Measurements from ENCODE around the gene LLCFC1. TPM values are rescaled to one million over a fixed set of nuclear protein-coding genes. Genes with fewer than 3 reads are reported as not detected.
"Not testable (repeated sequence)": the region's sequence is repeated elsewhere in the genome, so short reads cannot be mapped to it uniquely, and the experiment has no call there.

The LLCFC1 gene
- polyA plus RNA-seq, 1 donor: 1.5 TPM

DNA sequence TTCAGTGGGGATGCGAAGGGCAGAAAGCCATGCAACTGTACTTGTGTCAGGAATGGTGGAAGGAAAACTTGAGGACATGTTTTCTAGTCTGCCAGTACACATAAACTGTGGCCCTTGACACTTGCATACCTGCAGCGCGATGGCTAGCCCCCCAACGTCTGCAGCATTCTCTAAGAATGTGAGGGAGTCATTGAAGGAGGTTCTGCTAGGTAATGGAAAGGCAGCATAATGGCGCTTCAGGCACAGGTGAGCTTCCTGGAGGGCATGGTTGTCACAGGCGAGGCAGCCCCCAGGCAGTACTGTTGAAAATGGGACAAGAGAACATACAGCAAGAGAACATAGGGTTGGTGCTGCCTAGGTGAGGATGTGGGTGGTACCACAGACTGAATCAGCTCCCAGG is 3.5 kb downstream of the LLCFC1 start:
- DNase-seq: no peak

DNA sequence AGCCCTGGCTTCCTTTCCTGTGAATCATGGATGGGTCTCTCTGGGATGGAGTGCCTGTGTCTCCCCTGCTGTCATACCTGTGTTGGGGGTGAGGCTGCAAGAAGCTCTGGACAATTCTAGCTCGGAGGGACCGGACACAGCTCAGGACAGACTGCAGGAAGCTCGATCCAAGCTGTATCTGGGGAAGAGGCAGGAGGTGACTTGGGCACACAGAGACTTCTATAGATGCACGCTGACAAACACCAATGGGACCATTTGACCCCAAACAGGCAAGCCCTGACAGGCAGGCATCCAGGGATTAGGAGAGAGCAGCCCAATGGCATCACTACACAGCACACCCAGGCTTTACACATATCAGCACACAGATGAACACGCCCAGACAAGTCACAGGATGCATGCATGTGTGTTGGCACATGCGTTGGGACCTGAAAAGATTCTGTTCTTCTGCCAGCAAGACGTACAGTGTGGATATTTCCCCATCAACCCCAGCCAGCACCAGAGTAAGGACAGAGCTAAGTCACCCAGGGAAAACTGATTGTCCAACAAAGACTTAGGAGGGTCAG is 4.5 kb downstream of the LLCFC1 start:
- DNase-seq: no peak

DNA sequence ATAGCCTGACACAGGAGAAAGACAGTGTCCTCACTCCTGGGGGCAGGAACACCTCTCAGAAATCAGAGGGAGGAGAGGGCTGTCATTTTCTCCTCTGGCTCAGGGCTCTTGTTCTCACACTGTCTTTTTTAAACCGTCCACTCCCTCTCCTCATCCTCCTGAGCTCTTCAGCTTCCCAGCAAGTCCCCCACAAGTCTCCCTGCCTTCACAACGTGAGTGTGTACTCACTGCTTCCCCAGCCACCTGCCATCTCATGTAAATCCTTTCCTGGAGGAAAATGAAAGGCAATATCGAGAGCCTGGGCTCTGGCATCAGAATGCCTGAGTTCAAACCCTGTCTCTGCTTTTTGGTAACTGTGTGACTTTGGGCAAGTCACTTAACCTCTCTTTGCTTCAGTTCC is 5.7 kb downstream of the LLCFC1 start:
- no peak for DNase-seq

DNA sequence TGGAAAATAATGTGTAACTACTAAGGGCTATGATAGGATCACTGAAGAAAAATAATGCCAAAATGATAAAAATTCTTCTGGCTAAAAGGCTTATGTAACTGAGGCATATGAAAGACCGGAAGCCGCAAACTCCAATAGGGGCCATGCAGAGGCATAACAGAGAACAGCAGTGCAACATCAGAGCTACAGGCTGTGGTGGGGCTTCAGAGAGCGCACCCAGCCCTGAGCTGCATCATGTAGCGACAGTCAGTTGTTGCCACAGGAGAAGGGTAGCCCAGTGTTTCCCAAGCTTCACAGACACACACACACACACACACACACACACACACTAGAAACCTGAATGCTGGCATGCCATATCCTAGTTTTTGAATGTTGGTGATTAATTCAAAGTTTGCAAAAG is 9.3 kb downstream of the LLCFC1 start:
- no peak for DNase-seq

DNA sequence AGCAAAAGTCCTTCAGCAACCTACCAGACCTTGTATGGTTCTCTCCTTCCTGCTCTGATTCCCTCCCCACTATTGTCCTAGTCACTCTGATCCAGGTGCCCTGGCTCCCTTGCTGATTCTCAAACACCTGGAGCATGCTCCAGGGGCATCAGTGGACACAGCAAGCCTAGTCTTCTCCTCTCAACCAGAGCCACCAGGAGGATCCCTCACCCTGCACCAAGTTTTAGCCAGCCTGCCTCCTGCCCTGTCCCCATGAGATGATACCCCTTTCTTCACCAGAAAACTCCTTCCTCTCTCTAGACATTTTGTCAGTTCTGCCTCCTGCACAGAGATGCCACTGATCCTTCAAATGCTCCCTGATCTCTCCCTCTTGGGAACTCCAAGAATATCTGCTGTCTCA is 11.0 kb downstream of the LLCFC1 start:
- no peak for DNase-seq

DNA sequence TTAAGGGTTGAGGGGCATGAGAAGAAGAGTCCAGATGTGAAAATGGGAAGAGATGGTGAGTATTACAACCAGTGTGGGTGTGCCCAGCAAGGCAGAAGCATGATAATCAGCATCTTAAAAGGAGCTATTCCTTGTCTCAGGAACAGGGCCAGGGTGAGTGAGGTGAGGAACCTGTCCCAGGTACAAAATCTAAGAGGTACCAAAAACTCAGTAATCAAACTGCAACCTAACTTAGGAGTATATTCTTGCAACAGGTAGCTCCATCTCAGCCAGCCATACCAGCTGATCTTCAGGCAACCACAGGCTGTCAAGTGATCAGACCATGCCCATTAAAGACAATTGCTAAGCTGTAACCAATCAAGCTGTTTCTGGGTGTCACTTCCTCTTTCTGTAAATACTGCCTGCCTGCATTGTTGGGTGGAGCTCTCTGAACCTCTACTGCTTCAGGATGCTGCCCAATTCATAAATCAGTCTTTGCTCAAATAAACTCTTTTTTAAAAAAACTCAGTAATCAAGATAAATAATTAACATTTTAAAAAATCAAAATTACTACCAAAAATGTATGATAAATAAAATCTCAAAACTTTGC is 15.5 kb downstream of the LLCFC1 start:
- no peak for DNase-seq

DNA sequence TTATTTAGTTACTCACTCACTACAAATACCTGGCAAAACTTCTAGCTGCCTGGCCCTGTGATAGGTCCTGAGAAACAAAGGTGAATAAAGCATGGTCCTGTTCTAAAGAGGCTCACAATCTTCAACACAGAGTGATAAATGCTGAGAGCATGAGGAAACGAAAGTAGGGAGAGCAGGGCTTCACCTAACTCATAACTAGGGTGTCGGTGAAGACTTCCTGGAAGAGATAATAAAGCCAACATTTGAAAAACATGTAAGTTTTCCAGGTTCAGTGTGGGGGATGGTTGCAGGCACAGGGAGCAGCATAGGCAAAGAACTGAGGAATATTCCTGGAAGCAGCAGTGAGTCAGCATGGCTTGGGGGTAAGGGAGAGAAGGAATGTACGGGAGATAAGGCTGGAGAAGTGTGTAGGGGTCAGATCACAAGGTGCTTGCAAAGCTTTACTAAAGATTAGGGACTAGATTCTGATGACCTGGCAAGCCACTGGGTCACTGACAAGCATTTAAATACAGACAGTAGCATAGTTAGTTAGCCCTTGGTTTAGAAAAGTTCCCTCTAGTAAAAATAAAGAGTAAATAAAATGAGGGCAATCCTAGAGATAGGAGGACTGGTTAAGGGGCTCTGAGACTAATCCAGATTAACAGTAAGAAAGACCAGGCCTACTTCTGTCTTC is 17.8 kb downstream of the LLCFC1 start:
- no peak for DNase-seq

DNA sequence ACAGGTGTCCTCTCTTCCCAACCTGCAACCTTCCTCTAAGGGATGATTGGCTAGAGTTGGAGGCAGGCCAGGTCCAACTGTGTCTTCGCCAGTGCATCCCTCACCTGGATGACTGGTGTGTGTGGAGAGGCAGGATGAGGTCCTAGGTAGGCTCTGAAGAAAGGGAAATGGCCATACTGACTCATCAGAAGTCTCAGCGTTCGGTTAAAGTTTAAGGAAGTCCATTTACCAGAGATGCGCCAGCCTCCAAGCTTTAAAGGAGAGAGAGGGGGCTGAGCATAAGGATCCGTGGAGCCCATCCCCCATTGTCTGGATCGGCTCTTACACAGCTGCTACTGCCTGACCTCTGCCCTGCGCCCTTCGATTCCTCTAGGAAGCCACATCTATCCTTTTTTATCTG is 18.4 kb downstream of the LLCFC1 start:
- DNase-seq: no peak

DNA sequence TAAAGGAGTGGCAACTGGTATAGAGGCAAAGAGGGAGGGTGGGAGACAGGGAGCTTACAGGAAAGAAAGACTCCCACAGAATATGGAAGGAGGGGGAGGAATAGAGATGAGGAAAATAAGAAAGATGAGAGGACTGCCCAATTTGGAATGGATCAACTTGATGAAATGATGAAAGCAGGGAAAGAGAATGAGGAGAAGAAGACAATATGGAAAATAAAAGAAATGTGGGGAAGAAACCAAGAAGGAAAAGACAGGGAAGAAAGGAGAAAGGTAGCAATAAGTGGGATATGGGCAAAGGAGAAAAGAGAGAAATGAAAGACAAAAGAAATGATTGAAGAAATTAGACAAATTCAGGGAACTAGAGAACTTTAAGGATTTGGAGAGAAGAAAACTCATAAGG is 19.9 kb downstream of the LLCFC1 start:
- DNase-seq: no peak

DNA sequence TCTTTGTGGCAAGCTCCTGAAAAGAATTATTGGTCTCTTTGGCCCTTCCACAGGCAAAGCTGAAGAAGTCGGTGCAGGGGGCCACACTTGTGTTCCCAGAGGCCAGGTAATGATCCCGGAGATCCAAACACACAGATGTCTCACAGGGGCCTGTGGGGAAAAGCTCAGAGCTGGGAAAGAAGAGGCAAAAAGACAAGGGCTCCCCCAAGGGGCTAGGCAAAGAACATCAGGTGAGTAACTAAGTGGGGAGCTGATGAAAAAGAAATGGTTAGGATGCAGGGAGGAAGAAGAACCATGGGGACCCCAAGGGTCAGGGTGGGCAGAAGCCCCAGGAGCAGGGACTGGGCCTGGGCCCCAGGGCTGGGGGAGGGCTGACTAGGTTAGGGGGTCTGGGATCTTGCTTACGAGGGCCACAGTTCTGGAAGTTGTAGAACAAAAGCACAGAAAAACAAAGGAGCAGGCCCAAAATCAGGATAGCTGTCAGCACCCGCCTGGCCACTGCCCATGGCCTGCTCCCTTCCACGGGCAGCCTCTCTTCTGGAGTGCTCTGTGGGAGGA is 21.8 kb downstream of the LLCFC1 start:
- no peak for DNase-seq

DNA sequence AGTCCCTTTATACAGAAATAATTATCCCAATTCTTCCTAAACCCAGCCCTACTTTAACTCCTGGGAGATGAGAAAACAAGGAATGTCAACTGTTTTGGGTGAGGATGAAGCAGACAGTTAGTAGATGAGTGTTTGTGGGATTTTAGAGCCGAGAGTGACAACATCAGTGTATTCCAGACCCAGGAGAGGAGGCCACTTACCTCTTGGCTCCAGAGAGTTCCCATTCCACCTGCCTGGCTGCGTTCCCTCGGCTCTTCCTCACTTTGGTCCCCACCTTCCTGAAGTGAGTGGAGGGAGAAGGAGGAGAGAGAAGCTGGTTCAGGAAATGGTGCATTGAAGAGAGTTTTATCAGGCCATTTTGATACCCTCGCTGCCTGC is 22.3 kb downstream of the LLCFC1 start:
- no peak for DNase-seq

DNA sequence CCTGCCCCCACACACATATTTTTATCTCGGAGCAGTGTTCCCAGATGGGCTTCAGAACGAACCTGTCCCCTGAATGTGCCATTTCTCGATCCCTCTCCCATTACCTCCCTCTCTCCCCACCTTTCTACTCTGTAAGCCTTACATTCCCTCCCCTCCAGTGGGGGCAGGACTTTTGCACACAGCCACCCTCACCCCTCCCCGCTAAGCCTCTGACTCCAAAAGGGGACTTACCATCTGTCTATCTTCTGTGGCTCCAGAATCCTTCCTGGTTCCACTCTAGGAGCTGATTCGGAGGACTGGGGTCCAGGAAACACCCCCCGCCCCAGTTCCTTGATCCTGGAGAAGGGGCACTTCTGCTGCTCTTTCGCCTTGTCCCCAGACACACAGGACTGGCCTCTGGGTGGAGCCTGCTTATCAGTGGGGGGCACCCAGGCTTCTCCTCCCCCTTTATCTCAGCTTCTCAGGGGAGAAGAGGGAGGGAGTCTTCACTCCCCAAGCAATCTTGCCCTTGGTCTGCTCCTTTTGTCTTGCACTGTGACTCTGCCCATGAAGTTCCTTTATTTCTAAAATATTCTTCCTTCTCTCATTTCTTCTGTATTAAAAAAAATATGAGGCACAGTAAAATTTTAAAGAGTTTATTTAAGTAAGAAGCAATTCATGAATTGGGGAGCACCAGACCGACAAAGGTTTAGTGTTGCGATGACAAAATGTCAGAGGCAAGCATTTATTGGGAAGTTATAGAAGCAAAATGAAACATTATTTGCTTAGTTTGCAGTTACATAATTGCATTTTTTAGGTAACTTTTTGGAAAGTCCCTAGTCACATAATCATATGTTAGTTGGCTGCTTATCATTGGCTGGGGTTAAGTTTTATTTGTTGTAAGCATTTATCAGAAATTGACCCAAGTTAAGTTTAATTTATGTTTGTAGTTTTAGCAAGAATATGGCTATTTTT is 23.0 kb downstream of the LLCFC1 start, which contains the start of gene KEL:
Gene KEL, minus strand, starts transcription at position 391 of the 954 bp plus-strand sequence. Its CDS starts 157 bp downstream, at position 234.
- no peak for DNase-seq

DNA sequence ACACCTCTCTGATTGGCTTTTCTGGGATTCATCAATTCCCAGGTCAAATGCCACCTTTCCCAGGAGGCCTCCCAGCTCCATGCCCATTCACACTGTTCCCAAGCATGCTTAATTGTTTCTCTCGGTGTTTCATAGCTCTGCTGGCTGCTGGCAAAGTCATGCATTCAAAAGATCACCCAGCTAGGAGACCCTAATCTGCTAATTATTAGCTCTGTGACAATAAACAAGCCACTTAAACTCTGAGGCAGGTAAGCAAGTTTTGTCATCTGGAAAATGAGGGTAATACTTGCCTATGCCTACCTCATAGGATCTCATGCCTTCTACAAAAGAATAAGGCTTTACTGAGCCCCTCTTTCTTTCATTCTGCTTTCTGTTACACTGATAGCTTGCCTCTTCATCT is 23.7 kb downstream of the LLCFC1 start:
- DNase-seq: peak; percentile 18

DNA sequence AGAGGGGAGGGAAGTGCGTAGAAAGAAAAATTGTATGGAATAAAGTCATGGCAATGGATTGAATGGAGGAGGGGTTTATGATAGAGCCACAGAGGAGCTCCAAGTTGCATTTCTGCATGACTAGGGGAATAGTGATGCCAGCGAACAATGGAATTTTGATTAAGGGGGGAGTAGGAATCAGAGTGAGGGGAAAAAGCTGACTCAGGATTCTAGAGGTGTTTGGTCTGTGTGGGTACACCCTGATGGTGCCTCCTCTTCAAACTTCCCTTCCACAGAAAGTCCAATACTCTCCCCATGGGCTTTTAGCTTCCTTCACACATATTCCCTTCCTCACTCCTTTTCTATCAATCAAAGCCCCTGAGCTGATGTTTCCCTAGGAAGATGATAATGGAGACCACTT is 24.7 kb downstream of the LLCFC1 start:
- DNase-seq: no peak

DNA sequence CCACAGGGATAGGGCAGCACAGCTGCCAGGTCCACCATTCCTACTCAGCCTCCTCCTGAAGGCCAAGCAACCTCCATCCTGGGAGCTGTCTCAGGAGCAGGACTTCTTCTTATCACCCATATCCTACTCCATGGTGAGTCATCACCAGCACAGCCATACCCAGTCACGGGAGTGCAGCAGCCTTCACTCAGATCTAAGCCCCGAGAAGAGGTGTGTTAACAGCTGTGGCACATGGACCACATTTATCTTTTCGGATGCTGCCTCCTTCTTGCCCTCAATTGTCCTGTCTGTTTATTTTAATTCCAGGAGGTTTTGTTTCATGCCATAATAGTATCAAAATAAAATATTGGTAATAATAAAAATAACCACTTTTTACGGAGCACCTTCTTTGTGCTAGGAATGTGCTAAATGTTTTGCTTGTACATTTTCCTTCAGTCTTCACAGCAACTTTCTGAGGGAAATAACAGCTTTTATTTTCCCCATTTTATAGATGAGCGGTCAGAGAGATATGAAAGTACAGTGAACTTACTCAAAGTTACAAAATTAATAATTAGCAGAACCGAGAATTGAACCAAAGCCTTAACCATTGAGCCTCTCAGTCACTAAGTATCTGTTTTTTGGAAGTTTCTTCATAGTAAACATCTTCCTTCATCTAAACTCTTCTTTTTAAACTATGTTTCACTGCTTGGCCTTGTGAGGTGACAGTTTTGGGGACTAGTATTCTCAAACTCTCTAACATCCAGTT is 25.4 kb downstream of the LLCFC1 start:
- DNase-seq: no peak

DNA sequence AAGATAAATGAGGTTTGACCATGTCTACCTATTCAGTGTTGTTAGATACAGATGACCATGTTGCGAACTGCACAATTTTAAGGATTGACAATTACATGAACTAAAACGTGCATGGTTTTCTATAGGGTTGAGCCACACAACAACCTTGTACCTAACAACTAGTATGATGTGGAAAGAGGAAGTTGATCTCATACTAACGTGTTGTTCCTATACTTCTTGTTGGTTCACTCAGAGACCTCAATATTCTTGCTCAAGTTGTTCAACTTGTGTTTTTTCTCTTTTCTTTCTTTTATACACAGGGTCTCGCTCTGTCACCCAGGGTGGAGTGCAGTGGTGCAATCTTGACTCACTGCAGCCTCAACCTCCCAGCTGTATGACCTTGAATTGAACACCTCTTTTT is 28.9 kb downstream of the LLCFC1 start:
- no peak for DNase-seq

DNA sequence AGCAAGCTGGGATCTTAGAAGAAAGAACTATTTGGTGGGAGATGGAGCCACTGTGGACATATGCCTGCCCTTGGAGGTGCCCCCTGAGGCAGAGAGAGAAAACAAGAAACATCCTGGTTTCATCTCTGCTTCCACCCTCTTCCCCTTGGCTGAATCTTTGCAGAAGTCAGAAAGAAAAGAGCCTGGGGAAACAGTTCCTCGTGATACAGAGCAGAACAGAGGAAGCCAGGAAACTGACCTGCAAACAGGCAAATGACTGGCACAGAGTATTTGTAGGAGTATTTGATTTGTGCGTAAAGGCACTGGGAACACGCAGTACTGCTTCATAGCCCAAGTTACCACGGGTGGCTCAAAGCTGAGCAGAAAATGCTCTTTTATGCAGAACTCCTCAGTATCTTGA is 29.9 kb downstream of the LLCFC1 start:
- no peak for DNase-seq

DNA sequence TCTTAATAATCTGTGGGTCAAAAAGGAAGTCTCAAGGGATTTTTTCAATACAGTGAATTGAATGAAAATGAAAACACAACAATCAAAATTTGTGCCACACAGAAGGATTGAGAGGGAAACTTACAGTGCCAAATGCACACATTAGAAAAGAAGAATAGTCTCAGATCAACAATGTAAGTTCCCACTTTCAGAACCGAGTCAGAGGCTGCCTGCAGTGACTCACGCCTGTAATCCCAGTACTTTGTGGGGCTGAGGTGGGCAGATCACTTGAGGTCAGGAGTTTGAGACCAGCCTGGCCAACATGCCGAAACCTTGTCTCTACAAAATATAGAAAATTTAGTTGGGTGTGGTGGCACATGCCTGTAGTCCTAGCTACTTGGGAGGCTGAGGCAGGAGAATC is 35.3 kb downstream of the LLCFC1 start:
- no peak for DNase-seq

DNA sequence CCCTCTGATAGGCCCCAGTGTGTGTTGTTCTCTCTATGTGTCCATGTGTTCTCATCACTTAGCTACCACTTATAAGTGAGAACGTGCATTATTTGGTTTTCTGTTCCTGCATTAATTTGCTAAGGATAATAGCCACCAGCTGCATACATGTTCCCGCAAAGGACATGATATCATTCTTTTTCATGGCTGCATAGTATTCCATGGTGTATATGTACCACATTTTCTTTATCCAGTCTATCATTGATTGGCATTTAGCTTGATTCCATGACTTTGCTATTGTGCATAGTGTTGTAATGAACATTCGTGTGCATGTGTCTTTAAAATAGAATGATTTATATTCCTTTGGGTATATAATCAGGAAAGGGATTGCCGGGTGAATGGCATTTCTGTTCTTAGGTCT is 39.1 kb downstream of the LLCFC1 start:
- not testable (repeated sequence) for DNase-seq

DNA sequence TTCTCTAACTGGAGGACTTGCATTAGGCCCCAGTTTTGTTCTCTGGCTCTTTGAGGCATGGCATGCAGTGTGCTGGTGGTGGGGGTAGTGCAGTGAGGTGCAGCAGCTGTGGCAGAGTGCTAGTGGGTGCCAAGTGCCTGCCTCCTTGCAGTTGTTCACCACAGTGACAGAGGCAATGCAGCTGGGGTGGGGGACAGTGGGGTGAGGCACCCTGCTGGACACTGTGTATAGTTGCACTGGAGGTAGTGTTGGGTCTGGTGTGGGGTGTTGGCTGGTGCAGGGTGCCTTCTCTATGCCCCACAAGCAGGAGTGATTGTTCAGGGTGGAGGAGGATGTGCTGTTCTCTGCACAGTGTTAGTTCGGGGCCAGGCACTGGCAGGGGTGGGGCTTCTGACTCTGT is 44.5 kb downstream of the LLCFC1 start:
- DNase-seq: no peak

DNA sequence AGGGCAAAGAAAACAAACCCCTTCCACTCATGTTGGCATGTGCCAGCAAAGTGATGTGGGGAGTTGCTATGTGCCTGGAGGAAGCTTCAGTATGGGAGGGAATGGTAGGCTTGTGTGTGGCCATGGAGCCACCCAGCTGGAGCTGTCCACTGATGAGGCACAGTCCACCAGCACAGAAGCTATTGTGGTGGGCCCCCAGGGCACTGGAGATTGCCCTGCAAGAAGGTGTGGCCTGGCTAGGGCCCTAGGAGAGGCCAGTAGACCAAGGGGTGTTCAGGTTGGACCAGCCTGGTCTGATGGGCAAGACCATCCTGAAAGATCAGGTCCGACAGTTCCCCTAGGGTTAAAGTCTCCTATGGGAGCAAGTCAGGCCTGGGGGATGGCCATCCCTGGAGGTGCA is 45.0 kb downstream of the LLCFC1 start:
- no peak for DNase-seq

Data from left kidney (tissue), 2 donors.